Activated CD4-positive, alpha-beta T cell treated with anti-CD3 and anti-CD28 coated beads, Interleukin-2, amount 10 ng/mL, durations not matched to agents 7 days and 5 days (primary cell): ENCODE measurements around the gene DAG1. TPM values are rescaled to one million over a fixed set of nuclear protein-coding genes. Genes with fewer than 3 reads are reported as not detected.

ENCODE experiments used
- CTCF ChIA-PET: fragments of 350-600 bp; sonication (Branson Sonifier 250); formaldehyde crosslinking; loops from one replicate; lab custom pipeline; 2021; ENCODE audit warnings: antibody characterized with exemption; lab: Charles Lee
- POLR2A ChIA-PET: fragments of 350-600 bp; sonication (Branson Sonifier 250); formaldehyde crosslinking; loops from one replicate; lab custom pipeline; 2021; ENCODE audit warnings: antibody characterized with exemption; lab: Charles Lee
- DNase-seq: peaks from one replicate; pipeline ENCODE4 v3.0.0-alpha.2; 2020
- H3K27ac Mint-ChIP-seq: one replicate; pipeline ENCODE4 v1.8.0; 2021; ENCODE audit warnings: mild to moderate bottlenecking, moderate library complexity, mixed read lengths
- H3K27me3 Mint-ChIP-seq: one replicate; pipeline ENCODE4 v1.8.0; 2021; ENCODE audit warnings: mixed read lengths
- H3K36me3 Mint-ChIP-seq: one replicate; pipeline ENCODE4 v1.8.0; 2021; ENCODE audit warnings: low read depth, mixed read lengths
- H3K4me1 Mint-ChIP-seq: one replicate; pipeline ENCODE4 v1.8.0; 2021; ENCODE audit warnings: mixed read lengths
- H3K4me3 Mint-ChIP-seq: one replicate; pipeline ENCODE4 v1.8.0; 2021; ENCODE audit warnings: mild to moderate bottlenecking, moderate library complexity, mixed read lengths
- H3K9me3 Mint-ChIP-seq: one replicate; pipeline ENCODE4 v1.8.0; 2021; ENCODE audit warnings: mixed read lengths
- total RNA-seq, 2 experiments: library from RNA; stranded (reverse); gene quantifications; one replicate each; pipeline ENCODE4 v1.2.3, GENCODE V29; 2021

The DAG1 gene
- total RNA-seq, 2 experiments from 2014 or later: 15.4 to 18.1 TPM

DNA sequence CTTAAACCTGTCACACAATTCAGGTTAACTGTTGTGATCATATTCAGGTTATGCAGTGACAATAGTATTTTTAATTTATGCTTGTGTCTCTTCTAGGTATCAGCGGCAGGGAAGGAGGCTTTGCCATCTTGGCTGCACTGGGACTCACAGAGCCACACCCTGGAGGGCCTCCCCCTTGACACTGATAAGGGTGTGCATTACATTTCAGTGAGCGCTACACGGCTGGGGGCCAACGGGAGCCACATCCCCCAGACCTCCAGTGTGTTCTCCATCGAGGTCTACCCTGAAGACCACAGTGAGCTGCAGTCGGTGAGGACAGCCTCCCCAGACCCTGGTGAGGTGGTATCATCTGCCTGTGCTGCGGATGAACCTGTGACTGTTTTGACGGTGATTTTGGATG is 60.6 kb downstream of the DAG1 start:
- no peaks in the 10 kb centered on the region for H3K9me3 Mint-ChIP-seq
- ChIA-PET POLR2A (no interaction called here), CTCF (interaction anchor here (1.7 to 3.1 kb wide), 2 partner anchors 9 to 16 kb away, joined by 4 to 28 read pairs; no protein-coding TSS in a partner anchor)
- peaks cover 7% of the 10 kb centered on the region for H3K4me1 Mint-ChIP-seq
- no peaks in the 10 kb centered on the region for H3K27me3 Mint-ChIP-seq
- H3K36me3 Mint-ChIP-seq: peaks cover 18% of the 10 kb centered on the region
- H3K27ac Mint-ChIP-seq: no peak overlapping the region
- H3K4me3 Mint-ChIP-seq: no peak overlapping the region
- no peak for DNase-seq

DNA sequence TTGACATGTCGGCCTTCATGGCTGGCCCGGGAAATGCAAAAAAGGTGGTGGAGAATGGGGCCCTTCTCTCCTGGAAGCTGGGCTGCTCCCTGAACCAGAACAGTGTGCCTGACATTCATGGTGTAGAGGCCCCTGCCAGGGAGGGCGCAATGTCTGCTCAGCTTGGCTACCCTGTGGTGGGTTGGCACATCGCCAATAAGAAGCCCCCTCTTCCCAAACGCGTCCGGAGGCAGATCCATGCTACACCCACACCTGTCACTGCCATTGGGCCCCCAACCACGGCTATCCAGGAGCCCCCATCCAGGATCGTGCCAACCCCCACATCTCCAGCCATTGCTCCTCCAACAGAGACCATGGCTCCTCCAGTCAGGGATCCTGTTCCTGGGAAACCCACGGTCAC is 61.2 kb downstream of the DAG1 start:
- POLR2A ChIA-PET: no interaction called here

DNA sequence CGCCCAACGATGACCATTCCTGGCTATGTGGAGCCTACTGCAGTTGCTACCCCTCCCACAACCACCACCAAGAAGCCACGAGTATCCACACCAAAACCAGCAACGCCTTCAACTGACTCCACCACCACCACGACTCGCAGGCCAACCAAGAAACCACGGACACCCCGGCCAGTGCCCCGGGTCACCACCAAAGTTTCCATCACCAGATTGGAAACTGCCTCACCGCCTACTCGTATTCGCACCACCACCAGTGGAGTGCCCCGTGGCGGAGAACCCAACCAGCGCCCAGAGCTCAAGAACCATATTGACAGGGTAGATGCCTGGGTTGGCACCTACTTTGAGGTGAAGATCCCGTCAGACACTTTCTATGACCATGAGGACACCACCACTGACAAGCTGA is 61.6 kb downstream of the DAG1 start:
- Mint-ChIP-seq H3K36me3 (peaks cover 18% of the 10 kb centered on the region), H3K4me3 (no peak overlapping the region), H3K27ac (no peak overlapping the region), H3K4me1 (peaks cover 7% of the 10 kb centered on the region), H3K27me3 (no peaks in the 10 kb centered on the region), H3K9me3 (no peaks in the 10 kb centered on the region)
- POLR2A ChIA-PET: no interaction called here
- no peak for DNase-seq
- CTCF ChIA-PET: interaction anchor here (3.1 kb wide), 1 partner anchor 8 kb away, joined by 28 read pairs; no protein-coding TSS in a partner anchor

More for the DNA sequence above, 61.2 kb downstream of the DAG1 start:
- H3K27me3 Mint-ChIP-seq: no peaks in the 10 kb centered on the region
- H3K27ac Mint-ChIP-seq: no peak overlapping the region
- peaks cover 18% of the 10 kb centered on the region for H3K36me3 Mint-ChIP-seq
- H3K9me3 Mint-ChIP-seq: no peaks in the 10 kb centered on the region
- CTCF ChIA-PET: interaction anchor here (1.7 to 3.1 kb wide), 2 partner anchors 8 to 17 kb away, joined by 4 to 28 read pairs; no protein-coding TSS in a partner anchor
- no peak for DNase-seq
- H3K4me3 Mint-ChIP-seq: no peak overlapping the region
- peaks cover 7% of the 10 kb centered on the region for H3K4me1 Mint-ChIP-seq

DNA sequence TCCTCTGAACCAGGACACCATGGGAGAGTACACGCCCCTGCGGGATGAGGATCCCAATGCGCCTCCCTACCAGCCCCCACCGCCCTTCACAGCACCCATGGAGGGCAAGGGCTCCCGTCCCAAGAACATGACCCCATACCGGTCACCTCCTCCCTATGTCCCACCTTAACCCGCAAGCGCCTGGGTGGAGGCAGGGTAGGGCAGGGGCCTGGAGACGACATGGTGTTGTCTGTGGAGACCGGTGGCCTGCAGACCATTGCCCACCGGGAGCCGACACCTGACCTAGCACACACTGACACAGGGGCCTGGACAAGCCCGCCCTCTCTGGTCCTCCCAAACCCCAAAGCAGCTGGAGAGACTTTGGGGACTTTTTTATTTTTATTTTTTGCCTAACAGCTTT is 63.0 kb downstream of the DAG1 start:
- ChIA-PET POLR2A (no interaction called here), CTCF (no interaction called here)
- no peak for DNase-seq
- Mint-ChIP-seq H3K4me1 (peaks cover 7% of the 10 kb centered on the region), H3K27me3 (no peaks in the 10 kb centered on the region), H3K9me3 (no peaks in the 10 kb centered on the region), H3K4me3 (no peak overlapping the region), H3K27ac (no peak overlapping the region), H3K36me3 (peaks cover 18% of the 10 kb centered on the region)

DNA sequence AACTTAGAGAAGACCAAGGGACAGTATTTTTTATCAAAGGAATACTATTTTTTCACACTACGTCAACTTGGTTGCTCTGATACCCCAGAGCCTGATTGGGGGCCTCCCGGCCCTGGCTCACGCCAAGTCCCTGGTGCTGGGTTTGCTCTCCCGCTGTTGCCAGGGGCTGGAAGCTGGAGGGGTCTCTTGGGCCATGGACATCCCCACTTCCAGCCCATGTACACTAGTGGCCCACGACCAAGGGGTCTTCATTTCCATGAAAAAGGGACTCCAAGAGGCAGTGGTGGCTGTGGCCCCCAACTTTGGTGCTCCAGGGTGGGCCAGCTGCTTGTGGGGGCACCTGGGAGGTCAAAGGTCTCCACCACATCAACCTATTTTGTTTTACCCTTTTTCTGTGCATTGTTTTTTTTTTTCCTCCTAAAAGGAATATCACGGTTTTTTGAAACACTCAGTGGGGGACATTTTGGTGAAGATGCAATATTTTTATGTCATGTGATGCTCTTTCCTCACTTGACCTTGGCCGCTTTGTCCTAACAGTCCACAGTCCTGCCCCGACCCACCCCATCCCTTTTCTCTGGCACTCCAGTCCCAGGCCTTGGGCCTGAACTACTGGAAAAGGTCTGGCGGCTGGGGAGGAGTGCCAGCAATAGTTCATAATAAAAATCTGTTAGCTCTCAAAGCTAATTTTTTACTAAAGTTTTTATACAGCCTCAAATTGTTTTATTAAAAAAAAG is 63.9 kb downstream of the DAG1 start:
- Mint-ChIP-seq H3K9me3 (no peaks in the 10 kb centered on the region), H3K4me1 (peaks cover 7% of the 10 kb centered on the region), H3K36me3 (peaks cover 18% of the 10 kb centered on the region), H3K27ac (no peak overlapping the region), H3K4me3 (no peak overlapping the region), H3K27me3 (no peaks in the 10 kb centered on the region)
- ChIA-PET POLR2A (no interaction called here), CTCF (no interaction called here)
- DNase-seq: no peak

DNA sequence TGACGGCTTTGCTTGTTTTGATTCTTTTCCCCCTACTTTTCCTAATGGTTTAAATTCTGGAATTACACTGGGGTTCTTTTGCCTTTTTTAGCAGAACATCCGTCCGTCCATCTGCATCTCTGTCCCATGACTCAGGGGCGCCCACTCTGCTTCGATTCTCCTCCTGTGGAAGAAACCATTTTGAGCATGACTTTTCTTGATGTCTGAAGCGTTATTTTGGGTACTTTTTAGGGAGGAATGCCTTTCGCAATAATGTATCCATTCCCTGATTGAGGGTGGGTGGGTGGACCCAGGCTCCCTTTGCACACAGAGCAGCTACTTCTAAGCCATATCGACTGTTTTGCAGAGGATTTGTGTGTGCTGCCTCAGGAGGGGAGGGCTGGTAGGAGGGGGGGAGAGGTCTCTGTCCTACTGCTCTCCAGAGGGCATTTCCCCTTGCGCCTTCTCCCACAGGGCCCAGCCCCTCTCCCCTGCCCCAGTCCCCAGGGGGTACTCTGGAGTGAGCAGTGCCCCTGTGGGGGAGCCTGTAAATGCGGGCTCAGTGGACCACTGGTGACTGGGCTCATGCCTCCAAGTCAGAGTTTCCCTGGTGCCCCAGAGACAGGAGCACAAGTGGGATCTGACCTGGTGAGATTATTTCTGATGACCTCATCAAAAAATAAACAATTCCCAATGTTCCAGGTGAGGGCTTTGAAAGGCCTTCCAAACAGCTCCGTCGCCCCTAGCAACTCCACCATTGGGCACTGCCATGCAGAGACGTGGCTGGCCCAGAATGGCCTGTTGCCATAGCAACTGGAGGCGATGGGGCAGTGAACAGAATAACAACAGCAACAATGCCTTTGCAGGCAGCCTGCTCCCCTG is 64.7 kb downstream of the DAG1 start:
- Mint-ChIP-seq H3K27me3 (no peaks in the 10 kb centered on the region), H3K27ac (no peak overlapping the region), H3K36me3 (peaks cover 18% of the 10 kb centered on the region), H3K4me1 (peaks cover 5% of the 10 kb centered on the region), H3K9me3 (no peaks in the 10 kb centered on the region), H3K4me3 (no peak overlapping the region)
- POLR2A ChIA-PET: no interaction called here
- CTCF ChIA-PET: interaction anchor here (1.3 kb wide), 1 partner anchor 137 kb away, joined by 3 read pairs; no protein-coding TSS in a partner anchor
- no peak for DNase-seq

DNA sequence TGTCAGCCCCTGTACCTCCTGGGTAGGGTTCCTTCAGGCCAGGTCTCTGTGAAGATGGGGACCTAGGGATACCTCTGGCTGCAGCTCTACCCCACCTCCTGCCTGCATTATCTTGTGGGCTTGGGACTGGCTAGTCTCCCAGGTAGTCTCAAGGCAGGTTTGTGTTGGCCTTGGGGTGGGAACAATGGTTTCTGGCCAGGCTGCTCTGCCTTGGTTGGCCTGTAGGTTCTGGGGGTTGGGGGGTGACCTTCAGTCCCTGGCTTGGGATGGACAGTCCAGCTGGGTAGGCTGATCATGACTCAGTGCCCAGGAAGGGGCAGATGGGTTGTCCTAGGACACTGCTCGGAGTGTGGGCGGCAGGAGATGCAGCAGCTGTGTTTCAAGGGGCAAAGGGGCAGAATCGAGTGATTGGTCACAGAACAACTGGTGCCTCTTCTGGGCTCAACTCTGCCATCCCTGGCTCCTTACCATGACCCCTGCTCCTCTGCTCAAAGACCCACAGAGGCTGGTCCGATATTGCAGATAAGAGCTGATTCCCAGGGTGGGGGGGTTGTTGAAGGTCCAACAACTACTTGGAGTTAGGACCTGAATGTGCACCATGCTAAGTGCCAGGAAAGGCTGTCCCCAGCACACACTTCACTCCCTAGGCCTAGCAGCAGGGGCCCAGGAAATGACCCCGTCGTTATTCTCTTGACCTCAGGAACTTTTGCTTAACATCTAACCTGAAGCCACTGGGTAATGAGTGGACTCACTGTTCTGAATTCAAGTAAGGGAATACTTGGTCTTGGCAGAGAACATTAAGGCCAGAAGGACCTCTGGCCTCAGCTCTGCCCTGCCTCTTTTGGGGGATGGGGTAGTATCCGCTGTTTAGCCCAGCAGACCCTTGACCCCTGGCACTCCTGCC is 66.2 kb downstream of the DAG1 start:
- Mint-ChIP-seq H3K36me3 (peaks cover 8% of the 10 kb centered on the region), H3K4me1 (peaks cover 6% of the 10 kb centered on the region), H3K27ac (no peak overlapping the region), H3K27me3 (no peaks in the 10 kb centered on the region), H3K4me3 (no peak overlapping the region), H3K9me3 (no peaks in the 10 kb centered on the region)
- POLR2A ChIA-PET: no interaction called here
- CTCF ChIA-PET: interaction anchor here (0.6 to 5.9 kb wide), 3 partner anchors 136 to 349 kb away, joined by 3 to 88 read pairs (median 4); no protein-coding TSS in a partner anchor
- DNase-seq: no peak

DNA sequence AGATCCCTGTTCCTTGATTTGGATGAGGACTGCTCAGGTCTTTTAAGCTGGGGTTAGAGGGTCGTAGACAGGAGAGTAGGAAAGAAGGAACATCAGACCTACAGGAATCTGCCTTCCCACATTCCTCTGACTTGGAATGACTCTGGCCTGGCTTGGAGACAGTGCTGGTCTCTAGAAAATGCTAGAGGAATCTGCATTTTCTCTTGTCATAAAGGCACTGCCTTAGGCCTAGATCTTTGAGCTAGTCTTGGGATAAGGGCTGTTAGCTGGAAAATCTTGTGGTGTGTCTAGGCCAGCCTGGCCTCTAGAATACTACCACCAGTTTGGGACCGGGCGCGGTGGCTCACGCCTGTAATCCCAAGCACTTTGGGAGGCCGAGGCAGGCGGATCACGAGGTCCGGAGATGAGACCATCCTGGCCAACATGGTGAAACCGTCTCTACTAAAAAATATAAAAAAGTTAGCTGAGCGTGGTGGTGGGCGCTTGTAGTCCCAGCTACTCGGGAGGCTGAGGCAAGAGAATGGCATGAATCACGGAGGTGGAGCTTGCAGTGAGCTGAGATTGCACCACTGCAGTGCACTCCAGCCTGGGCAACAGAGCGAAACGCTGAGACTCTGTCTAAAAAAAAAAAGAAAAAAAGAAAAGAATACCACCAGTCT is 66.9 kb downstream of the DAG1 start:
- POLR2A ChIA-PET: no interaction called here
- no peaks in the 10 kb centered on the region for H3K9me3 Mint-ChIP-seq
- peaks cover 6% of the 10 kb centered on the region for H3K4me1 Mint-ChIP-seq
- H3K36me3 Mint-ChIP-seq: peaks cover under 1% of the 10 kb centered on the region
- no peaks in the 10 kb centered on the region for H3K27me3 Mint-ChIP-seq
- no peak overlapping the region for H3K27ac Mint-ChIP-seq
- no peak overlapping the region for H3K4me3 Mint-ChIP-seq
- CTCF ChIA-PET: interaction anchor here (0.7 to 5.9 kb wide), 4 partner anchors 15 to 135 kb away, joined by 3 to 88 read pairs (median 12); no protein-coding TSS in a partner anchor
- DNase-seq: no peak

DNA sequence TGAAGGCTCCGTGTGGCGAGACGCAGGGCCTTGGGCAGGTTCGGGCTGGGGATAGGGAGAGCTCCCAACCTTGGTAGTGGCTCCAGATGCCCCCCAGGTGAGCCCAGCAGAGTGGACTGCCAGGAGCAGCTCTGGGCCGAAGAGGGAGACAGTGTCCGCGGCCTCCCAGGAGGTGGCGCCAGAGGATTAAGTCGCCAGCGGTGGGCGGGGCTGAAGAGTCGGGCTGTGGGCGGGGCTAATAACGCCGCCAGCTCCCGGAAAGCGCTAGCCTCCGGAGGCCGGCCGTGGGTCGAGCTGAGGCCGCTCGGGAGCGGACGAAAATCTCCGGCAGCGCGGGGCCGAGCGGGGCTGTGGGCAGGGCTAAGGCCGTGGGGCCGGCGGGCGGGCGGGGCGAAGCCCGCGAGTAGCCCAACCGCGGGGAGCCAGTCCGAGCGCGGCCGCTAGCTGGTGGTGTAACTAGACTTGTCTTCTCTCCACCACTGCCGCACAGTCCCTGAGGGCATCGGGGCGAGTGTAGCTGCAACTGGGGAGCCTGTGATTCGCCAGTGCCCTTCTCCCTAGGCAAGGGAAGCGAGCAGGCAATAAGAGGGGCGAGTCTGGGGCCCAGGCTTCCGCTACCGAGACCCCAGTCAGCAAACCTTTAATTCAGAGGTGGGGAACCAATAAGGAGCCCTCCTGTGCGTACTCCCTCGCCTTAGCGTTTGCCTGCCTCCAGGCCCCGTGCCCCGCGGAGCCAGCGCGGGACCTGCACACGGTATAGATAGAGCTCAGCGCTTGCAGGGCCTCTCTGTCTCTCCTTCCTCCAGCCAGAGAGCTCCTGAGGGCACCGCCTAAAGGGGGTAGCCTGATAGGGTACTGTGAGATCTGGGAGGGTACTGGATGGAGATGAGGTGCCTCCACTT is 69.8 kb downstream of the DAG1 start:
- DNase-seq: peak; percentile 91
- Mint-ChIP-seq H3K27me3 (peaks cover 16% of the 10 kb centered on the region), H3K4me1 (peaks cover 6% of the 10 kb centered on the region), H3K36me3 (no peaks in the 10 kb centered on the region), H3K9me3 (peaks cover 5% of the 10 kb centered on the region), H3K27ac (peak overlapping the region; percentile 46), H3K4me3 (peak overlapping the region; percentile 73)
- ChIA-PET CTCF (interaction anchor here (0.5 to 5.9 kb wide), 60 partner anchors 9 to 1359 kb away, joined by 3 to 88 read pairs (median 4); partner anchors contain the start of genes BSN, DAG1, GMPPB and INKA1), POLR2A (interaction anchor here (0.7 to 1.2 kb wide), 2 partner anchors 131 to 365 kb away, joined by 3 to 13 read pairs; no protein-coding TSS in a partner anchor)

DNA sequence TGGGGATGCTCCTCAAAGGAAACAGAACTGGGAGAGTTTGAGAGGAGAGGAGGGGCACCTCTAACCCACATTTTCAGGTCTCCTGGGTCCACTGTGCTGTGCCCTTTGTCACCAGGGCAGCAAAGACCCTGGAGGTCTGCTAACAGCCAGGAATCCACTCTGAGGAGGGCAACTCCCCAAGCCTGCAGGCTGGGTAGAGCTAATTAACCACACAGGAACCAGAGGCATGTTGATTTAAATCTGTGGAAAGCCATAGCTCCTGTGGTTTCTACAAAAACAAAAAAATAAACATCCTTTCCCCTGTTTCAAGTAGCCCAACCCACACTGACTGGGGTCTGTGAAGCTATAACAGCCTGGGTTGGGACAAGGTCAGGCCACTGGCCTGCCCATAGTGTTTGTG is 82.0 kb downstream of the DAG1 start:
- POLR2A ChIA-PET: no interaction called here
- H3K27me3 Mint-ChIP-seq: peaks cover 30% of the 10 kb centered on the region
- H3K9me3 Mint-ChIP-seq: no peaks in the 10 kb centered on the region
- H3K36me3 Mint-ChIP-seq: no peaks in the 10 kb centered on the region
- H3K27ac Mint-ChIP-seq: no peak overlapping the region
- DNase-seq: no peak
- CTCF ChIA-PET: interaction anchor here (0.5 to 3.5 kb wide), 4 partner anchors 11 to 119 kb away, joined by 3 to 27 read pairs (median 6); no protein-coding TSS in a partner anchor
- H3K4me1 Mint-ChIP-seq: peaks cover 28% of the 10 kb centered on the region
- no peak overlapping the region for H3K4me3 Mint-ChIP-seq

DNA sequence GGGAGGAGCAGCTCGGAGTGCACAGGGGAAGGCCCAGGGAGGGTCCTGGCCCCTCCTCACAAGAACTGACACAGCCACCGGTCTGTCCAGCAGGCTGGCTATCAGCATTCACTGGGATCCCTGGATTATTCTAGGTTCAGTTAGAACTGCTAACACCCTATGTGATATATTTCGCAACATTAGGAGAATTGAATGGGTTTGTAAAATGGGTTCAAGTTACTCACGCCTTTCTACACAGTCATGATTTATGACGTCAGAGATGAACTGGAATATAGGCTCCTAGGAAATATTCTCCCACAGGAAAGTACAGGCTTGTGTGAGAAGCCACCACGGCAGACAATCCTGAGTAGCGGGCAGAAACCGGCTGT is 83.2 kb downstream of the DAG1 start:
- POLR2A ChIA-PET: no interaction called here
- no peaks in the 10 kb centered on the region for H3K36me3 Mint-ChIP-seq
- DNase-seq: no peak
- H3K9me3 Mint-ChIP-seq: no peaks in the 10 kb centered on the region
- H3K4me3 Mint-ChIP-seq: peak overlapping the region; percentile 80
- H3K4me1 Mint-ChIP-seq: peaks cover 28% of the 10 kb centered on the region
- no peak overlapping the region for H3K27ac Mint-ChIP-seq
- H3K27me3 Mint-ChIP-seq: peaks cover 37% of the 10 kb centered on the region
- CTCF ChIA-PET: interaction anchor here (0.6 kb wide), 1 partner anchor 58 kb away, joined by 3 read pairs; no protein-coding TSS in a partner anchor
